Anterior cingulate cortex (tissue), 58 donors: ENCODE data around the gene PARD3B.
A peak's percentile ranks its signal among the peaks of the same experiment; 100 is the strongest.

Experiments used
- DNase-seq, 58 donors: peaks; one replicate each; lab custom pipeline; 2025; lab: John Stamatoyannopoulos, UW

PARD3B gene

GRCh38 chr2:204544961-204545860, at the start of gene PARD3B:
Gene PARD3B (plus strand): TSS chr2:204545475. CDS start chr2:204546000, 525 bp downstream.
- peak in 26 of 58 donors; percentile 4 to 60 (median 22) for DNase-seq

- no peak for DNase-seq
Measured at GRCh38 chr2:204496779-204497178, 48.5 kb upstream of the PARD3B start.

- DNase-seq: no peak
Measured at GRCh38 chr2:204497855-204498254, 47.4 kb upstream of the PARD3B start.

- DNase-seq: no peak
Measured at GRCh38 chr2:204498291-204498690, 47.0 kb upstream of the PARD3B start.

- DNase-seq: no peak
Measured at GRCh38 chr2:204503869-204504268, 41.4 kb upstream of the PARD3B start.

- no peak for DNase-seq
Measured at GRCh38 chr2:204504594-204504993, 40.7 kb upstream of the PARD3B start.

DNA sequence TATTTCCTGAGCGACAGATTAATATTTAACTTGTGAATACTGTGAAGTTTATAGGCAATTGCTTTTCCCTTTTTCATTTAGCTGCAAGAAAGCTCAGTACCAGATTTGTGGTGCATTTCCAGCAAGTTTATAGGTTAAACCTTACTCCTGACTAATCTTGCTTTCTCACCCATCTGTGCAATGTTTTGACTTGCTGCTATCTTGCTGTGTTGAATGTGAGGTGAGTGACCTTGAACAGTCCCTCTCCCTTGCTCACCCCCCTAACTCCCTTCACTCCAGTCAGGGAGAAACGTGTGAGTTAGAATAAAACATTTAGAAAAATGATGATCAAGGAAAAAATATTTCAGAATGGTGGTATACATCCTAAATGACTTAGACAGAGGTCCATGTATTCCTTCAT, 39.8 kb upstream of the PARD3B start:
- no peak for DNase-seq

GRCh38 chr2:204505946-204506345, 39.3 kb upstream of the PARD3B start:
- DNase-seq: no peak

DNA sequence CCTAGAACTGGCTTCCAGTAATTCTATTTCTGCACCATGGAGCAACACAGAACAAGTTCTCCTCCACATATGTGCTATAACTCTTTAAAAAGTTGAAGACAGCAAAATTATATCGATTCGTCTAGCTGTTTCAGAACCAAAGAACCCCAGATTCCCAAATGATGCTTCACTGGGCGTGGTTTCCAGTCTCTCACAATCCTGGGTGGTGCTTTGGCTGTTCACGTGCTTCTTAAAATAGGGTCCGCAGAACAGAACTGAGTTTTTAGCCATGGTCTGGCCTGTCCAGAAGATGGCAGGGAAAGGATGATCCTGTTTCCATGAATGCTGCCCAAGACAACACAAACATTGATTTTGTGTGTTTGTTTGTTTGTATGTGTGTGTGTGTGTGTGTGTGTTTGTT, 37.6 kb upstream of the PARD3B start:
- no peak for DNase-seq

- no peak for DNase-seq
Measured at GRCh38 chr2:204510709-204511420, 34.4 kb upstream of the PARD3B start.

DNA sequence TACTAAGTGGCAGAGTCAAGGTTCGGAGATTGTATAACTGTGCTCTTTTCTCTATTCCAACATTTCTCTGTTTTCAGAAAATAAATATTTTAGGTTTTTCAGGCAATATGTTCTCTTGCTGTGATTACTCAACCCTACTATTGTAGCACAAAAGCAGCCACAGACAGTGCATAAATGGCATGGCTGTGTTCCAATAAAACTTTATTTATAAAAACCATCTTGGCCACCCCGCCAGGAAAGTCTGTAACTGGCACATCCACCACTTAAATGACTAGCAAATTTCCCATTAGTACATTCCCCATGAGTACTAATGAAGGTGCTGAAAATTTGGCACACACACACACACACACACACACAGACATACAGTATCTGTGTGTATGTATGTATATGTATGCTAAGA, 30.8 kb upstream of the PARD3B start:
- no peak for DNase-seq

DNA sequence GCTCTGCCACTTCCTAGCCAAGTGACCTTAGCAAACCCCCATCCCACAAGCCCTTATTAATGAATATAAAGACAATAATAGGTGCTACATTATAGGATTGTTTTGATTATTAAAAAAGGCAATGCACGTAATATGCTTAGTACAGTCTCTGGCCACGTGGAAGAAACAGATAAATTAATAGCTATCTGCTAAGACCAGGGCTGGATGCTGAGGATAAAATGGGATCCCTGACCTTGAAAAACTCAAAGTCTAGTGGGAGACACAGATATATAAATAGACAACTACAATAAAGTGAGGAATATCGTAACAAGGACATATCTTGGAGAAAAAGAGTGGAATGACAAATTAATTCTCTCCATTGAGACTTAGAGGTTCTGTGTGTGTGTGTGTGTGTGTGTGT, 29.9 kb upstream of the PARD3B start:
- DNase-seq: no peak

- no peak for DNase-seq
Measured at GRCh38 chr2:204517154-204517553, 28.1 kb upstream of the PARD3B start.

DNA sequence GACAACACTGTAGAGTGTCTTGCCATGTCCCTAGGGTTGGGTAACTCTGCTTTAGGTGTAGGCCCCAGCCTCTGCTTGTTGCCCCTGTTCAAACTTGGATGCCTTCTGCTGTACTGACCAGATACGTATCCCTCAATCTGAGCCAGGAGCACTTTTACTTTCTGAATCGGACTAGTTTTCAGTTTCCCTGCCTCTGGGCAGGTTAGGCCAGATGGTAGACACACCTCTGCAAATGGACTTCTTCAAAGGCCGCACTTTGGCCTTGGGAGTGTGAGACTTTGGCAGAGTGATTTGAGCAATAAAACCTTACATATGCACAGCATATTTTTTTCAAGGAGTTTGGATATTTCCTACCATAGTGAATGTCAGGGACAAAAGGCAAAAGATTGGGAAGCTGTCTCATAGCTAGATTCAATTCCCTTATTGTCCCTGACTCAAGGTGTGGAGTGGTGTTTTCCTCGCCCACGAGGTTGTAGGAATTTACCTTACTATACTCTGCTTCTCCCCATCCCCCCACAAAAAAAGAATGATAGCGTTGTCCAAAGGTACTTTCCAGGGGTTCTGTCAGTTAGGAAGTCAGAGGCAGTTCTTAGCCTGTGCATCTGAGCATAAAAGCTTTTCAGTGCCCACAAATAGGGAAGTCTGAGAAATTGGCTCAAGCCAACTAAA, 15.3 kb upstream of the PARD3B start:
- DNase-seq: no peak

DNA sequence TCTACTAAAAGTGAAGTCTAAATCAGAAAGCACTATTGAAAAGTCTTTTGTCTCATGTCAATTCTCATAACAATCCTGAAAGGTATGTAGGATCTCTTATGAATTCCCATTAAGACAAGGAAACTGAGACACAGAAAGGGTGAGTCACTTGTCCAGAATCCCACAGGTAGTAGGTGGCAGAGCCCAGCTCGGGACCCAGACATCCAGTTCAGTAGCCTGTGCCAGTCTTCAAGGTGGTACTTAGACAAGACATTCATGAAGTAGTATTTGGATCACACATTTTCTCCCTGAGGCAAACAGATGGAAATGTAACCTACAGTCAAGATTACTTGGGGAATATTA, 14.8 kb upstream of the PARD3B start:
- DNase-seq: no peak

DNA sequence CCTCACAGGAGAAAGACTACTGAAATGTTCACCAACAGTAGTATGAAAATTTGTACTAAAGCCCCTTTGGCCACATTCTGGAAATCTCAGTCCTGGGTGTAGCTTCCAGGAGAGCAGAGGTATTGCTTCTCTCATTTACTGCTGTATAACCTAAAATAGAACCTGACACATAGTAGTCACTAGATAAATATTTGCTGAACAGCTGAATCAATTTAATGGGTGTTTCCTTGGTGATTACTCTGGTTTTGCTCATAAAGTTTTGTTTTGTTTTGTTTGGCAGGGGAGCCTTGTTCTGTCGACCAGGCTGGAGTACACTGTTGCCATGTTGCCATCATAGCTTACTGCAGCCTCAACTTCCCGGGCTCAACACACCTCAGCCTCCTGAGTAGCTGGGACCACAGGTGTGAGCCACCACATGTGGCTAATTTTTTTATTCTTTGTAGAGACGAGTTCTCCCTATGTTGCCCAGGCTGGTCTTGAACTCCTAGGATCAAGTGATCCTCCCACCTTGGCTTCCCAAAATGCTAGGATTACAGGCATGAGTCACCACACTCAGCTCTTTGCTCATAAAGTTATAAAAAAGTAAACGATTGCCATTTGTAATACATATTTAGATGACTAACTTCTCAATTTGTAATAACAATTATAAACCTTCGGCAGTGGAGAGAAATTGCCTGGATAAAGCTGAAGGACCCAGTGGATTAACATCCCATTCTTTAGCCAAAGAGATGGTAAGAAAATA, 11.5 kb upstream of the PARD3B start:
- no peak for DNase-seq

DNA sequence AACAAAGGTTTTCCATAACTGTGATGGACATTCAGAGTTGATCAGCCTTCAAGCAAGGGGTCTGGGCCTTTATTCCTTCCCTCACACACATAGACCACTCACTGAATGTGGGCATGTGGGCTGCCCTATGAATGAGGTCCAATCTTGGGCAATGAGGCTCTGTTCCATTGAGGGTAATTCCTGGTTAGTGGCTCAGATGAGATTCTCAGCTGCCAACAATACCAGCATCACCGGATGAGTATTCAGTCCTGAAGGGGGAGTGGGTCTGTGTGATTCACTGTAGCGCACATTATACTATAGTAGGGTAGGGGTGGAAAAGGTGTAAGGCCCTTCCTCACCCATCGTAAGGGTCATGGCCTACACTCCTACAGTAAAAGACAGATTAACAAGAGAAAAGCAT, 9.9 kb upstream of the PARD3B start:
- DNase-seq: no peak

- no peak for DNase-seq
Measured at GRCh38 chr2:204535764-204536163, 9.5 kb upstream of the PARD3B start.

DNA sequence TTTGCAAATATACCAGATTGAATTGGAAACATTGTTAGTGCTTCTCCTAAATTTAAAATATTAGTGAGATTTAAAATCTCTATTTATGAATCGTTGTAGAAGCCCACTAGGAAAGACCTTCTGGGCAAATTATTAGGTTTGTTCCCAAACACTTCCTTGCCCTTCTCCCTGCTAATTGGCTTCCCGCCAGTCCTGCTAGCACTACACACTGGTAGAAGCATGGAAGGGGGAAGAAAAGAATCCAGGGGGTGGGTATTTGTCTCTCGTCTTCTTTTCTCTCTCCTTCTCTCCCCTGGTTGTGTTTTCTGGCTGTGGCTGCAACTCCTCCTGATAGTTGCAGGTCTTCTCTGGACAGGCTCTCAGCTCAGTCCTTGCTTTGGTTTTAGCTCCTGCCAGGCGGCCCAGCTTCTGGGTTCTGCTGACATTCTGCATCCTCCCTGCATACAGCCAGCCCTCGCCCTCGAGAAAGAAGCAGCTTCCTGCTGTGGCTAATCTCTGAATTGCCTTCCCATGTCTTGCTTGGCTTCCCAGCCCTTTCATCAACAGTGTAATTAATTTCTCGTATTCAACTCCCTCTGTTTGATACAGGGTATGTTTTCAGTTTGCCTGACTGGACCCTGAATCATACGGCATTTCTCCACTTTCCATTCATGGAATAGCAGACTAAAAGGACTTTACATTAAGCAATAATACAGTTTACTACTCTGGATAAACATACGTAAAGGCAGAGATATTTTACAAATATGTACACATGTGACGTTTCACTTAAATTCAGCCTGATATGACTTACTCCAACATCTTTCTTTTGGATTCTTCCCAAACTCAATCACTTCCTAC, 6.9 kb upstream of the PARD3B start:
- DNase-seq: peak in 6 of 58 donors; percentile 3 to 14 (median 7)

GRCh38 chr2:204539019-204539385, 6.3 kb upstream of the PARD3B start:
- DNase-seq: no peak
